ENCODE measurements around the gene UGT1A7.

- no peak for TF ChIP-seq POLR2A (IDR thresholded peaks at IDR 0.05)
- no peak for TF ChIP-seq CTCF (IDR thresholded peaks at IDR 0.05)
Measured at GRCh38 chr2:233643128-233643527, 38.6 kb upstream of the UGT1A7 start.

Measured in adrenal gland (tissue), 5 donors.